ENCODE measurements around the gene ANKRD12. TPM values are rescaled to one million over a fixed set of nuclear protein-coding genes. Genes with fewer than 3 reads are reported as not detected.

The ANKRD12 gene
- total RNA-seq, 4 donors from 2014 or later = 13.0 to 60.3 (median 23.4) TPM

DNA sequence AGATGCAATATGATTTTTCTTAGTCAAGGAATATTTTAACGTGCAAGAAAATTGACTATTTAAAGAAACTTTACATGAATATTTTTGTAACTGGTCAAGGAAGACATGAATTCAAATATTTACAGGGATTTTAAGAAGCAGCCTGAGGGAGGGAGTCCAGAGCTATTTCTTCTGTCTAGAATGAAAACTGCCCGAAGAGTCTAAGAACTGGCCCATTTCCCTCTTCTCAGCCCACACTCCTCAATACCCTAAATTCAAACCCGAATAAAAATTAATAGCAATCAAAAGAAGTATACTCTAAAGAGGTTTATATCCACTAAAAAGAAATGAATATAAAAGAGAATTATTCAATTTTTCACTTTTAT is 40.6 kb upstream of the ANKRD12 start:
- H3K9me3 ChIP-seq = no peaks in the 10 kb centered on the region
- intact Hi-C loops (cut with DNase I) = no loop called here
- WGBS, 2 donors = 55 to 57% methylated on average over 3 of the region's 3 CpGs
- peak overlapping the region in 3 of 4 donors; percentile 26 to 78 (median 70) for H3K27ac ChIP-seq
- no peaks in the 10 kb centered on the region for H3K36me3 ChIP-seq
- no peaks in the 10 kb centered on the region for H3K27me3 ChIP-seq
- no peak overlapping the region for H3K4me3 ChIP-seq
- TF ChIP-seq, protein P1, sequence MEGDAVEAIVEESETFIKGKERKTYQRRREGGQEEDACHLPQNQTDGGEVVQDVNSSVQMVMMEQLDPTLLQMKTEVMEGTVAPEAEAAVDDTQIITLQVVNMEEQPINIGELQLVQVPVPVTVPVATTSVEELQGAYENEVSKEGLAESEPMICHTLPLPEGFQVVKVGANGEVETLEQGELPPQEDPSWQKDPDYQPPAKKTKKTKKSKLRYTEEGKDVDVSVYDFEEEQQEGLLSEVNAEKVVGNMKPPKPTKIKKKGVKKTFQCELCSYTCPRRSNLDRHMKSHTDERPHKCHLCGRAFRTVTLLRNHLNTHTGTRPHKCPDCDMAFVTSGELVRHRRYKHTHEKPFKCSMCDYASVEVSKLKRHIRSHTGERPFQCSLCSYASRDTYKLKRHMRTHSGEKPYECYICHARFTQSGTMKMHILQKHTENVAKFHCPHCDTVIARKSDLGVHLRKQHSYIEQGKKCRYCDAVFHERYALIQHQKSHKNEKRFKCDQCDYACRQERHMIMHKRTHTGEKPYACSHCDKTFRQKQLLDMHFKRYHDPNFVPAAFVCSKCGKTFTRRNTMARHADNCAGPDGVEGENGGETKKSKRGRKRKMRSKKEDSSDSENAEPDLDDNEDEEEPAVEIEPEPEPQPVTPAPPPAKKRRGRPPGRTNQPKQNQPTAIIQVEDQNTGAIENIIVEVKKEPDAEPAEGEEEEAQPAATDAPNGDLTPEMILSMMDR (IDR thresholded peaks at IDR 0.05) = no peak
- no peak for TF ChIP-seq POLR2A (IDR thresholded peaks at IDR 0.05)
- DNase-seq = no peak
- H3K4me1 ChIP-seq = peaks cover 0 to 45% (median 9%) of the 10 kb centered on the region in 3 donors

DNA sequence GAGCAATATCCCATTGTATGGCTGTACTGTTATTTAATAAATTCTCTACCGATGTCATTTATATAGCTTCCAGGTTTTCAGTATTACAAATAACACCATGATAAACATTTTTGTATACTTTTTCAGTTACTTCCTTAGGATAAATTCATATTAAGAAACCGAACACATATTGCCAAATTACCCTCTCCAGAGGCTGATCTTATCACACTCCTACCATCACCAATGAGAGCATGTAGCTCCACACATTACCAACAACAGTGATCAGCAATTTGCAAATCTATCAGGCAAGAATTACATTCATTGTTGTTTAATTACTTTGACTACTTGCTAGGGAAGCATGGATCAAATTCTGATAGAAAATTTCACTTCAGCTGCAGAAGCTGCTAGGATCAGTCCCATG is 39.9 kb upstream of the ANKRD12 start:
- Histone ChIP-seq H3K27ac (peak overlapping the region in 3 of 4 donors; percentile 24 to 65 (median 42)), H3K9me3 (no peaks in the 10 kb centered on the region), H3K27me3 (no peaks in the 10 kb centered on the region), H3K36me3 (no peaks in the 10 kb centered on the region), H3K4me3 (no peak overlapping the region), H3K4me1 (peaks cover 3 to 52% (median 14%) of the 10 kb centered on the region in 3 donors)
- no peak for DNase-seq
- intact Hi-C loops (cut with DNase I) = no loop called here
- TF ChIP-seq POLR2A (IDR thresholded peaks at IDR 0.05) = no peak
- TF ChIP-seq, protein P1 (IDR thresholded peaks at IDR 0.05) = no peak
- 56 to 68% methylated on average over 2 of the region's 2 CpGs for WGBS, 2 donors

DNA sequence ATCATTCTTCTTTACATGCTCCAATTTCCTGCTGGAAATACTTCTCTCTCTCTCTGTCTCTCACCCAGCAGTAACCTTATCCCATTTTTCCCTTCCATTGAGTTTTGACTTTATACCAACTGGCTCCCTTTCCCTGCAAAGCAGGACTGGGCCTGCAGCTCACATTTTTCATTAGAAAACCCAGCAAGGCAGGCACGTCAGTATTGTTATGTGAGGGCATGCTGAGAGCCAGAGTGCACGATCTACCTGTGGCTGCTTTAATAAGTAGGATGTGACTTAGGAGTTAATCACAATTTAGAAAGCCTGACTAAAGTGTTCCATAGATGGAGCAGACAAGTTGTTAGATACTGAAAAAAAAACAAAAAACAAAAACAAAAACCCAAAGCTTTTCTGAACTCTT is 39.2 kb upstream of the ANKRD12 start:
- H3K4me1 ChIP-seq = peaks cover 8 to 56% (median 14%) of the 10 kb centered on the region in 3 donors
- no peaks in the 10 kb centered on the region for H3K27me3 ChIP-seq
- H3K27ac ChIP-seq = peak overlapping the region; percentile 17 to 65 (median 33)
- intact Hi-C loops (cut with DNase I) = no loop called here
- TF ChIP-seq, protein P1 (IDR thresholded peaks at IDR 0.05) = no peak
- TF ChIP-seq POLR2A (IDR thresholded peaks at IDR 0.05) = no peak
- no peaks in the 10 kb centered on the region for H3K36me3 ChIP-seq
- DNase-seq = no peak
- H3K9me3 ChIP-seq = no peaks in the 10 kb centered on the region
- H3K4me3 ChIP-seq = no peak overlapping the region
- 26 to 33% methylated on average over 2 of the region's 2 CpGs for WGBS, 2 donors

- no peaks in the 10 kb centered on the region for H3K27me3 ChIP-seq
- no peaks in the 10 kb centered on the region for H3K36me3 ChIP-seq
- intact Hi-C loops (cut with DNase I) = no loop called here
- no peak for DNase-seq
- TF ChIP-seq, protein P1 (IDR thresholded peaks at IDR 0.05) = no peak
- TF ChIP-seq POLR2A (IDR thresholded peaks at IDR 0.05) = no peak
- WGBS, 2 donors = 83 to 90% methylated on average over 3 of the region's 3 CpGs
- peak overlapping the region in 1 of 4 donors; percentile 92 for H3K27ac ChIP-seq
- H3K4me1 ChIP-seq = peaks cover 21 to 61% (median 22%) of the 10 kb centered on the region in 3 donors
- H3K4me3 ChIP-seq = no peak overlapping the region
- no peaks in the 10 kb centered on the region for H3K9me3 ChIP-seq
Measured at GRCh38 chr18:9100796-9101195, 35.8 kb upstream of the ANKRD12 start.

- TF ChIP-seq, protein P1 (IDR thresholded peaks at IDR 0.05) = no peak
- TF ChIP-seq POLR2A (IDR thresholded peaks at IDR 0.05) = peak in 1 of 4 donors; percentile 2
- Histone ChIP-seq H3K27ac (peak overlapping the region; percentile 91 to 97 (median 92)), H3K4me3 (peak overlapping the region; percentile 44 to 87 (median 70)), H3K4me1 (peaks cover 29 to 61% (median 31%) of the 10 kb centered on the region in 3 donors), H3K9me3 (no peaks in the 10 kb centered on the region), H3K27me3 (no peaks in the 10 kb centered on the region), H3K36me3 (no peaks in the 10 kb centered on the region)
- DNase-seq = no peak
- intact Hi-C loops (cut with DNase I) = loop anchor here (2.0 kb wide), 1 partner anchor 35 kb away; the partner anchor contains the start of gene ANKRD12
- WGBS, 2 donors = 0% methylated on average over 9 to 11 of the region's 17 CpGs
Measured at GRCh38 chr18:9101730-9102507, 34.7 kb upstream of the ANKRD12 start.

Measured in esophagus squamous epithelium (tissue), 5 donors.